PC-3 (cell line): ENCODE measurements around the gene KMT5C. TPM values are rescaled to one million over a fixed set of nuclear protein-coding genes. Genes with fewer than 3 reads are reported as not detected.

Experiments
- ATAC-seq: fragments of 200-7000 bp; cut with Tn5 transposase; 2 replicates; pipeline ENCODE4 v1.9.1; 2020; ENCODE audit warnings: mild to moderate bottlenecking, moderate library complexity
- BruUV-seq: library from RNA; stranded (reverse); fragments of 400-500 nt; replicated peaks from 2 replicates; lab custom pipeline; 2021; lab: Mats Ljungman, UMichigan
- CTCF ChIA-PET: fragments of 300-600 bp; sonication (Branson Sonifier 250); formaldehyde crosslinking; loops from one replicate; lab custom pipeline; 2022; ENCODE audit warnings: antibody characterized with exemption; lab: Charles Lee
- POLR2A ChIA-PET: fragments of 300-600 bp; sonication (Branson Sonifier 250); formaldehyde crosslinking; loops from one replicate; lab custom pipeline; 2022; ENCODE audit warnings: antibody characterized with exemption; ENCODE audit not compliant: unreplicated experiment; lab: Charles Lee
- DNase-seq: peaks from one replicate; pipeline ENCODE4 v3.0.0-alpha.2; 2015
- H2AFZ ChIP-seq: fragments of 300-600 bp; sonication (generic); 2 replicates; pipeline ENCODE4 v1.6.0; 2016; ENCODE audit warnings: antibody characterized with exemption, low read length
- H3F3A ChIP-seq: fragments of 300-600 bp; sonication (generic); one replicate; pipeline ENCODE4 v1.6.0; 2017; ENCODE audit warnings: antibody characterized with exemption, low read length, control low read depth, mild to moderate bottlenecking; ENCODE audit not compliant: unreplicated experiment
- H3K27ac ChIP-seq: fragments of 300-600 bp; sonication (generic); 2 replicates; pipeline ENCODE4 v1.5.1; 2016; ENCODE audit warnings: mild to moderate bottlenecking, low read length
- H3K27me3 ChIP-seq: fragments of 300-600 bp; sonication (generic); 2 replicates; pipeline ENCODE4 v1.6.1; 2016; ENCODE audit warnings: low read length, mixed read lengths
- H3K36me3 ChIP-seq: fragments of 300-600 bp; sonication (generic); 2 replicates; pipeline ENCODE4 v1.6.1; 2016; ENCODE audit warnings: low read depth, mixed run types, low read length, mixed read lengths
- H3K4me1 ChIP-seq: fragments of 300-600 bp; sonication (generic); 2 replicates; pipeline ENCODE4 v1.5.1; 2016; ENCODE audit warnings: low read length; ENCODE audit not compliant: insufficient read depth
- H3K4me2 ChIP-seq: fragments of 300-600 bp; sonication (generic); 2 replicates; pipeline ENCODE4 v1.6.0; 2016; ENCODE audit warnings: low read length
- H3K4me3 ChIP-seq: fragments of 300-600 bp; sonication (generic); 2 replicates; pipeline ENCODE4 v1.5.1; 2016; ENCODE audit warnings: mild to moderate bottlenecking, low read length, mixed read lengths
- H3K79me2 ChIP-seq: fragments of 300-600 bp; sonication (generic); 2 replicates; pipeline ENCODE4 v1.6.1; 2017; ENCODE audit warnings: low read length, mixed read lengths
- H3K9ac ChIP-seq: fragments of 300-600 bp; sonication (generic); 2 replicates; pipeline ENCODE4 v1.6.0; 2016; ENCODE audit warnings: mild to moderate bottlenecking, low read length
- H3K9me2 ChIP-seq: fragments of 300-600 bp; sonication (generic); replicated peaks from 2 replicates; pipeline ENCODE4 v1.6.1; 2016; ENCODE audit warnings: mixed run types, low read length, mixed read lengths
- H3K9me3 ChIP-seq: fragments of 300-600 bp; sonication (generic); 2 replicates; pipeline ENCODE4 v1.6.1; 2016; ENCODE audit warnings: low read length, mixed read lengths
- H4K20me1 ChIP-seq: fragments of 300-600 bp; sonication (generic); 2 replicates; pipeline ENCODE4 v1.6.1; 2016; ENCODE audit warnings: low read length, mixed read lengths
- CTCF ChIP-seq: fragments of 300-600 bp; sonication (generic); conservative IDR thresholded peaks from 2 replicates; pipeline ENCODE4 v1.5.1; 2017; ENCODE audit warnings: antibody characterized with exemption, low read depth, mild to moderate bottlenecking, low read length
- EZH2 ChIP-seq: fragments of 300-600 bp; sonication (generic); IDR thresholded peaks from one replicate; pipeline ENCODE4 v1.6.1; 2017; ENCODE audit warnings: antibody characterized with exemption, mild to moderate bottlenecking, low read length; ENCODE audit not compliant: unreplicated experiment
- EZH2phosphoT487 ChIP-seq: fragments of 300-600 bp; sonication (generic); IDR thresholded peaks from 2 replicates; pipeline ENCODE4 v1.6.1; 2018; ENCODE audit warnings: mild to moderate bottlenecking, antibody characterized with exemption, low read length, borderline replicate concordance
- intact Hi-C: fragments of 100-400 bp; cut with micrococcal nuclease; formaldehyde crosslinking; loops from 2 replicates; pipeline ENCODE4 v1.9.0; 2023
- total RNA-seq: library from RNA; depleted of rRNA; stranded (reverse); fragments of >200 nt; gene quantifications from 2 replicates; pipeline ENCODE4 v1.2.3, GENCODE V29; 2014

The KMT5C gene
- total RNA-seq, 1 experiment from 2014 or later: 21.9 TPM

DNA sequence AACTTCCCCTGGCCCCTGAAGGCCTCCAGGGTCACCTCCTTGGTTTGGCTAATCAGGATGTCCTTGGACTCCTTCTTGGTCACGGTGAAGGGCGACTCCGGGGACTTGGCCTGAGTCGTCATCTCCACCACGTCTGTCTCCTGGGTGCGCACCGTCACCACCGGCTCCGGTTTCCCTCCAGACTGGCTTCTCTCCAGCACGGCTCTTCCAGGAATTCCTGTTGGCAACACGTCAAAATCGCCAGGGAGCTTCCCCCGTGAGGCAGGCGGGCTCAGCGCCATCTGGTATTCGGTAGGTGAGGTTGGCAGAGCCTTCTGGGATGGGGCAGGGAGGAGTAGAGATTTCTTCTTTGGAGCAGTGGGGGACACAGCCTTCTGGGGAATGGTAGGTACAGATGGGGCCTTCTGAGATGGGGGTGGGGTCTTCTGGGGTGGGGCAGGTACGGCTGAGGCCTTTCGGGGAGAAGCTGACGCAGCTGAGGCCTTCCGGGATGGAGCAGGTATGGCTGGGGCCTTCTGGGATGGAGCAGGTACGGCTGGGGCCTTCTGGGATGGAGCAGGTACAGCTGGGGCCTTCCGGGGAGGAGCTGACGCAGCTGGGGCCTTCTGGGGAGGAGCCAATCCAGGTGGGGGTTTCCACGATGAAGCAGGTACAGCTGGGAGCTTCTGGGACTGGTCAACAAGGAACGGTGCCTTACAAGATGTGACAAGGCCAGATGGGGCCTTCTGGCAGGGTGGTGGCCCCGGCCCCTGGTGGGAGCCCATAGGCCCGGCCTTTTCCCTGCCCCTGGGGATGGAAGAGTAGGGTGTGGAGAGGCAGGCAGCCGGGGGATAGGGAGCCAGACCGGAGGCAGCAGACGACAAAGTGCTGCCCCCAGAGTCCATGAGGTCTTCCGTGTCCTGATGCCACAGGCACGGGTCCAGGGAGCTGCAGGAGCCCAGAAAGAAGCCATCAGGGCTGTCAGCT, 19.6 kb downstream of the KMT5C start:
- CTCF ChIA-PET: no interaction called here
- BruUV-seq: no TSS peak
- Histone ChIP-seq H3K4me1 (peaks cover 12% of the 10 kb centered on the region), H3K4me2 (no peak overlapping the region), H3K9me2 (no peaks in the 10 kb centered on the region), H2AFZ (no peak overlapping the region), H3K27ac (no peak overlapping the region), H4K20me1 (no peaks in the 10 kb centered on the region), H3F3A (no peaks in the 10 kb centered on the region), H3K9ac (no peak overlapping the region), H3K27me3 (0 out of 2 replicates have a peak, but pooled peaks cover 5% of the 10 kb centered on the region), H3K4me3 (no peak overlapping the region), H3K79me2 (no peaks in the 10 kb centered on the region), H3K36me3 (no peaks in the 10 kb centered on the region), H3K9me3 (no peaks in the 10 kb centered on the region)
- intact Hi-C loops: no loop called here
- DNase-seq (no peak), ATAC-seq (no peak)
- TF ChIP-seq EZH2phosphoT487: no peak
- no peak for TF ChIP-seq EZH2
- TF ChIP-seq CTCF: no peak
- POLR2A ChIA-PET: no interaction called here

- ChIA-PET CTCF (no interaction called here), POLR2A (no interaction called here)
- Histone ChIP-seq H4K20me1 (no peaks in the 10 kb centered on the region), H2AFZ (no peak overlapping the region), H3K9me2 (no peaks in the 10 kb centered on the region), H3K4me3 (no peak overlapping the region), H3K79me2 (no peaks in the 10 kb centered on the region), H3F3A (no peaks in the 10 kb centered on the region), H3K27ac (no peak overlapping the region), H3K36me3 (no peaks in the 10 kb centered on the region), H3K4me2 (no peak overlapping the region), H3K9ac (no peak overlapping the region), H3K4me1 (no peaks in the 10 kb centered on the region), H3K27me3 (no peaks in the 10 kb centered on the region), H3K9me3 (no peaks in the 10 kb centered on the region)
- ATAC-seq (no peak), DNase-seq (no peak)
- intact Hi-C loops: no loop called here
- BruUV-seq: no TSS peak
- no peak for TF ChIP-seq EZH2
Measured at GRCh38 chr19:55360902-55361301, 21.2 kb downstream of the KMT5C start.

GRCh38 chr19:55362174-55362989, 22.7 kb downstream of the KMT5C start:
- H3K9ac ChIP-seq: no peak overlapping the region
- ChIA-PET CTCF (no interaction called here), POLR2A (no interaction called here)
- H3K4me1 ChIP-seq: no peaks in the 10 kb centered on the region
- no peaks in the 10 kb centered on the region for H4K20me1 ChIP-seq
- no peaks in the 10 kb centered on the region for H3K36me3 ChIP-seq
- H3K9me2 ChIP-seq: no peaks in the 10 kb centered on the region
- no peaks in the 10 kb centered on the region for H3K27me3 ChIP-seq
- intact Hi-C loops: no loop called here
- no peaks in the 10 kb centered on the region for H3F3A ChIP-seq
- no peak overlapping the region for H3K4me2 ChIP-seq
- H3K27ac ChIP-seq: no peak overlapping the region
- no peak for TF ChIP-seq EZH2
- no TSS peak for BruUV-seq
- no peak overlapping the region for H2AFZ ChIP-seq
- ATAC-seq: no peak; the same call in 1 of the 2 replicates
- no peaks in the 10 kb centered on the region for H3K79me2 ChIP-seq
- H3K9me3 ChIP-seq: no peaks in the 10 kb centered on the region
- no peak for DNase-seq
- no peak overlapping the region for H3K4me3 ChIP-seq
